Fibroblast of skin of abdomen (primary cell): ENCODE data around the gene NCK2. TPM values are rescaled to one million over a fixed set of nuclear protein-coding genes. Genes with fewer than 3 reads are reported as not detected.

Experiments used
- DNase-seq: peaks from one replicate; pipeline ENCODE4 v3.0.0-alpha.2; 2013
- polyA plus RNA-seq, 2 experiments: library from polyadenylated mRNA; unstranded; fragments of 120-200 nt; gene quantifications; one replicate each; pipeline ENCODE4 v1.2.1, GENCODE V29; 2013; ENCODE audit not compliant: insufficient read length in 2 of 2

The NCK2 gene
- 56.5 TPM for polyA plus RNA-seq (2013, experiment 1 of 2; ENCODE audit: insufficient read length)
- 58.1 TPM for polyA plus RNA-seq (2013, experiment 2 of 2; ENCODE audit: insufficient read length)

- DNase-seq = no peak
Measured at GRCh38 chr2:105744909-105745853, at the start of gene NCK2. Gene NCK2 (plus strand): TSS chr2:105744912. CDS start chr2:105855064, 110,152 bp downstream.

- no peak for DNase-seq
Measured at GRCh38 chr2:105697781-105698449, 46.8 kb upstream of the NCK2 start.

- no peak for DNase-seq
Measured at GRCh38 chr2:105698820-105699219, 45.9 kb upstream of the NCK2 start.

DNA sequence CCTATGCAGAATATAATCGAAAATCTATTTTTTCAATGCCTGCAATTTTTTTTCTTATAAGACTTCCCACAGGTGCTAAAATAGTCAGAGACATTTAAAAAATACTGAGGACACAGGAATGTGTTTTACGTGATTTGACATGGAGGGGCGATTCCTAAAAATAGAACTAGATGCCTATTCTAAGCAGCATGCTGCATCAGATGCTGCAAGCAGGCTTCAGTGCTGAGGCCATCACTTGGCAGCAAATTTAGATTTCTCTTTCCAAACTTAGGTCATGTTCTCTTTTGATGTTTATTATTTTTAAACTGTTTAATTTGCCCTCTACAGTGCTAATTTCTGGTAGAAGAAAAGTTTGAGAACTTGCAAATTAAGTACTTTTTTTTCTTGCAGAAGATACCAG lies 43.7 kb upstream of the NCK2 start:
- no peak for DNase-seq

DNA sequence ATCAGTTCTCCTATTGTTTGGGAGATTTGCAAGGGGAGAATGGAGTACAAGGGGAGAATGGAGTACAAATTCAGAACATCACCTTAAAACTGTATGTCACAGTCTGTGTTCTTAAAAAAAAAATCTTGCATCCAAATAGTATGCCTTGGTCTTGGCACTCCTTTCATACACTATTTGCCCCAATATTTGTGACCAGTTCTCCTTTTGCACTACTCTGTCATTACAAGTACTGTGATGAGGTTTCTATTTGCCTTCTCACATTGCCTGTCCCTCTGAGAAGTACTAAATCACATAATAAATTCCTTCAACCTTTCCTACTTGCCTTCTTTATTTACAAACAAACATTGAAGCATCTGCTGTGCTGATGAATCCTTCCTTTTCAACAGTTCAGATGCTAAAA lies 36.0 kb upstream of the NCK2 start:
- no peak for DNase-seq

DNA sequence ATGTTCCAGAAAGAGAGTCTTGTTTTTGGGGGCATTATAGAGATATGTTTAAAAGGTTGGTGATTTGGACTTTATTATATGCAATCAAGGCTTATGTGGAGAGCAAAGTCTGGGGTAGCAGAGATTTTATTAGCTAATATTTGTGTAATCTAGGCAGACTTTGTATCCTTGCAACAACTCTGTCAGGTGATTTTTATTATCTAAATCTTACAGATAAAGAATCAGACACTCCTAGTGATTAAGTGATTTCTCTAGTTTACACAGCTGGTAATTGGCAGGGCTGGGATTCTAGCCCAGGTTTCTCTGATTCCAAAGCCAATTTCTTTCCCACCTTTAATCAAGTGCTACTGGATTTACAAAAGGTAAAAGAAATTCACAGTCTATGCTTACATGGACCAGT lies 33.3 kb upstream of the NCK2 start:
- DNase-seq = no peak

DNA sequence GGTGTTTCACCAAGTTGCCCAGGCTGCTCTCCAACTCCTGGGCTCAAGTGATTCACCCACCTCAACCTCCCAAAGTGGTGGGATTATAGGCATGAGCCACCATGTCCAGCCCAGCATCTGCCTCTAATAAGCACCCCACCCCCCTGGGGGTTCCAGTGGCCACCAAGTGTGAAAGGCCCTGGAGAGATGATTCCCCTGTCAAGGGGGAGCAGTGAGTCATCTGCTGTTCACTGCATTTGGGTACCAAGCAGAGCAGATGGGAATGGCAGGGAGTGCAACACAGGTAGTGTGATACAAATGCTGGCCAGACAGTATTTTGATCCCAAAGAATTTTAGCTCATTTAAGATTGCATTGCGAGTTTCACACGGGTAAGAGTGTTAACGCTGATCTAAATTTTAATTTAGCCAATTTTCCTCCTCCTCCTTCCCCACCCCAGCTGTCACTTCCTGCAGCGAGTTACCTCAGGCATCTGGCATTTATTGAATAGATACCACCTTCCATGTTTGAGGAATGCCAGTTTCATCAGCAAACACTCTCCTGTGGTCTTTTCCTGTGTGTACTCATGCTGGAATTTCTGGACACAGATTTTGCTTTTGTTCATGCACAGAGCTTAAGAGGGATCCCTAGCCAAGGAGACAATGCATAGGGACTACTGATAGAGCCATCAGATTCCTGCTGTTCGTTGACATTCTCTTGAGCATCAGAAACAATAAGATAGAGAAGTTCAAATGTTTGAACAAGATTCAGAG lies 32.4 kb upstream of the NCK2 start:
- DNase-seq = peak; percentile 82

GRCh38 chr2:105712981-105713596 lies 31.6 kb upstream of the NCK2 start:
- peak; percentile 84 for DNase-seq

DNA sequence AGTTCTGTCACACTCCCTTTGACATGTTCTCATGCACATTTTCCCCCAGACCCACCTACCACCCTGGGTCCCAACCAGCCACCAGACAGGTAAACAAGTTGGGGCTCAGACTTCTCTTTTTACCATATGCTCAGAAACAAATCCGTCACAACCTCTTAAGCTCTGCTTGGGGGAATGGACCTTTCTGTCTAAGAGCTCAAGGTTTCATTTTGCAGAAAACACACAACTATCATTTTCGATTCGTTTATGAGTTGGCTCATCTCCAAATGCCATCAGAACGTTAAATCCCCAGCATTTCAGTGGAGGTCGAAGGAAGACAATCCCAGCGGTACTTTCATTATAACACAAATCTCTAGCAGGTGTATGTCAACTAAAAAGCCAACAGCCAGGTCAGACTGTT lies 30.6 kb upstream of the NCK2 start:
- no peak for DNase-seq

DNA sequence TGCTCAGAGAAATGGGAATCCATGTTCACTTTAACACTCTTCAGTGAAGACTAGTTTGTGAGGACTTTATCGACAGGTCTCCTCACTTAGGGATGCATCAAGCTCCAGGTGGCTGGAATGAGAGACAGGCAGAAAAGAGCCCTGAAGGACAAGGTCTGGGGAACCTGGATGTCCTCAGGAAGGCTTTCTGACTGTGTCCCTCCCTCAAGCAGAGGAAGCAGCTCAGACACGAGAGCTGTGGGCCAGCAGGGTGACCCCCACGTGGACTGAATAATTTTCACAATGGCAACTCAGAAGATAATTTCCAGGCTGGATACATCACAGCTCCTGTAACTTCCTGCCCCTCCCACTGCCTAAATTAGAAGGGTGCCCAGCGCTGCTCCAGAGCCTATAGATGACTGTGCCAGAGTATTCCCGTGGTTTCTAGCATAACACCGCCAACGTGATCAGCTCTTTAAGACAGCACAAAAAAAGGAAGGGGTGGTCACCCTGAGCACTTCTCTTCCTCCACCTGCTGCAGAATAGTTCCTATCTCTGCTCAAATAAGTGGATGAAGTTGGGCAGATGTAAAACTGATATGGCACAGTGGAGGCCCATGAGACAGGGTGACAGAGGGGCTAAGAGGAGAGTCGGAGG lies 25.7 kb upstream of the NCK2 start:
- DNase-seq = no peak

DNA sequence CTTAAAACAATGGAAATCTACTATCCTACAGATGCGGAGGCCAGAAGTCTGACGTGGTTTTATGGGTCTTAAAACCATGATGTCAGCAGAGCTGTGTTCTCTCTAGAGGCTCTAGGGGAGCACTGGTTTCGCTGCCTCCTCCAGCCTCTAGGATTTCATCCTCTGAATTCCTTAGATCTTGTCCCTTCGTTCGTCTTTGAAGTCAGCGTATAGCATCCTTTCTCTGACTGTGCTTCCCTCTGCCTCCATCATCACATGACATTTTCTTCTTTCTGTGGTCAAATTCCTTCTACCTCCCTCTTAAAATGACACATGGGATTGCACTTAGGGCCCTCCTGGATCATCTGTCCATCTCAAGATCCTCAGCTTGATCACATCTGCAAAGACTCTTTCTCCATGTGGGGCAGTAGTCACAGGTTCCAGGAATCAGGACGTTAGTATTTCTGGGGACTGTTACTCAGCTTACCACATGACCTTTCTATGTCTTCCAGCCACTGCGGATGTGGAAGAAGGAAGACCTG lies 22.7 kb upstream of the NCK2 start:
- DNase-seq = no peak

- no peak for DNase-seq
Measured at GRCh38 chr2:105722726-105723297, 21.9 kb upstream of the NCK2 start.

DNA sequence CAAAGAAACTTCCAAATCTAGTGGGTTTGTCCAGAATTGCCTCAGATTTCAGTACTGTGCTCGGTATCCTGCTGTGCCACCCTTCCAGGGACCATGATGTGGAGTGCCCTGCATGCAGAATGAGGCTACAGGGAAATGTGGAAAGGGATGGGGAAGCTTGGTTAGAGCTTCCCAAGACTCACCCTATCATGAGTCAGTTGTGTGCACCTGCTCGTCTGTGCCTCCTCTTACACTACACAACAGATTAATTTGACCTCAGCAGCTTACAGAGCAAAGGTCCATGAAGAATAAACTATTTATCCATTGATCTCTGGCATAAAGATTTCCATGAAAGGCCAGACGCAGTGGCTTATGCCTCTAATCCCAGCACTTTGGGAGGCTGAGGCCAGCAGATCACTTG lies 21.3 kb upstream of the NCK2 start:
- no peak for DNase-seq

GRCh38 chr2:105725388-105725787 lies 19.3 kb upstream of the NCK2 start:
- DNase-seq = peak; percentile 68

GRCh38 chr2:105730170-105730569 lies 14.5 kb upstream of the NCK2 start:
- DNase-seq = no peak

DNA sequence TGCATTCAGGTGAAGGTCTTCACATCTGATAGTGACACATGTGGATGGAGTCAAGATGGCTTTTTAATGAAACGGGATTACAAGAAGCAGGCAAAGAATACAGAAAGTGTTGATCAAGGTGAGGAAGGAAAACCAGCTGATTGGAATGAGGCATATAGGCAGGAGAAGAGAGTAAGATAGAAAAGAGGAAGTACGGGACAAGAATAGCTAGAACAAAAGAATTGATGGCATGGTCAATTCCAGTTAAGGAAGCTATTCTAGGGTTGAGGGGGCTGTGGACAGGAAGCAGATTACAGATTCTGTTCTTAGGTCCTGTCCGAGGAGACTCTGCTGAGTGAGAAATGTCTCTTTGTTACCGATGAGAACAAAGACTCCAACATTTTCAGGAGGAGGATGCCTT lies 13.2 kb upstream of the NCK2 start:
- no peak for DNase-seq

DNA sequence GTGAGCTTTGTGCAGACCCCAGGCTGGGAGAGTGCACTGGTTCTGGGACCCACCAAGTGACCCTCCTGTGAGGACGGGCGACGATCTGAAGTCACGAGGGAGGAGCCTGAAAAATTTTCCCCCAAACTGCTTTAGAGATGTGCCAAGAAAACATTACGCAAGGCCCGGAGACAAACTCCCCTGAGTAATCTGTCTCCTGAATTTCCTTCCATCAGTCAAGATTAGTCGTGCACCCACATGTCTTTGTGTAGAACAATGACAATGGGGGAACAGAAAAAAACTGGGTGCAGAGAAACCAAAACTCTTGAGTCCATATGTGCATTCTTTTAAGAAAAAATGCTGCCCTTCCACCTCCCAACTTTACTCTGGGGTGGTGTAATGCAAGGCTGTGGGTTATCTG lies 12.6 kb upstream of the NCK2 start:
- peak; percentile 61 for DNase-seq

DNA sequence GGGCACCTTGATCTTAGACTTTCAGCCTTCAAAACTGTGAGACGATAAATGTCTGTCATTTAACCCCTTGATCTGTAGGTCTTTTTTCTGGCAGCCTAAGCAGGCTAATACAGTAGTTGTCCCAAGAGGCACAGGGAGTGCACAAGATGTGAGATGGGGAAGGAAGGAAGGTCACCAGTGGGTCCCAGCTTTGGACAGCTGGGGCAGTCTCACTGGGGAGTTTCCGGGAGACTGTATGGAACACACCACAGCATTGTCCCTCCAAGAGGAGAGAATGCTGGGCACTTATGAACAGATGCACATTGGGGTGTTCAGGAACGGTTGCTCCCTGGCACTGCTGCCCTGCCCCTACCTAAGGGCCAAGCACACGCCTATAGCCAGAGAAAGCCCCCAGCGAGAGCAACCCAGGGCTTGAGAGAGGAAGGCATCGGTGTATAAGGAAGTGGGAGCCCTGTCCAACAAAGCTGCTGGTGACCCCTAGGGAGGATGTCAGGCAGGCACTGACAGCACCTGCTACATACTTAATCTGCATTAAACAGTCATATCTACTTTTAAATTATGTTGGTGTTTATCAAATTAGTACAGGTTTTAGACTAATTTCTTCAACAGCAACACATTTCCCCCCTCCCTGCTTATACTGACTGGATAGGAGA lies 11.6 kb upstream of the NCK2 start:
- no peak for DNase-seq

DNA sequence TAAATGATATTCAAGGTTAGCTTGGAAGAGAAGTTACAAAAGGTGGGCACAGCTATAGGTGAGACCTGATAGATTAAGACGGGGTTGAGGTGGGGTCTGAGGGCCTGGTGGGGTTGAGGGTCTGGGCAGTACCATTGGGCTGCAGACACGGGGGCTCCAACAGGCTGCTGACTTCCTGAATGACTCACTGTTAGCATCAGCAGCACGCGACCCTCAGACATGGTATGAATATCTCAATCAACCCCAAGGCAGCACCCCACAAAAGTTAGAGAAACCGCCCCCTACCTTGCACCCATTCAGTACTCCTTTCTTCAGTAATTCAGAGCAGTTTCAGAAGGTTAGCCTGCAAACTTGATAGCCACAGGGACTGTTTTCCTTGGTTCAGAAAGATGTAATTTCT lies 10.8 kb upstream of the NCK2 start:
- DNase-seq = no peak

- DNase-seq = peak; percentile 86
Measured at GRCh38 chr2:105734762-105735538, 9.8 kb upstream of the NCK2 start.
